Endodermal cell (in vitro differentiated cells): ENCODE results near the gene ZZZ3. TPM values are rescaled to one million over a fixed set of nuclear protein-coding genes. Genes with fewer than 3 reads are reported as not detected.

ENCODE experiments used
- DNase-seq: peaks from one replicate; pipeline ENCODE4 v3.0.0-alpha.2; 2017
- H3K27ac ChIP-seq: 2 replicates; pipeline ENCODE4 v1.5.1; 2013; ENCODE audit warnings: mild to moderate bottlenecking, low read depth, low read length, moderate library complexity
- H3K27me3 ChIP-seq: 2 replicates; pipeline ENCODE4 v1.6.1; 2013; ENCODE audit warnings: mild to moderate bottlenecking, low read length, moderate library complexity; ENCODE audit not compliant: insufficient read depth, control insufficient read depth, poor library complexity, severe bottlenecking
- H3K36me3 ChIP-seq: 2 replicates; pipeline ENCODE4 v1.7.0; 2013; ENCODE audit warnings: mild to moderate bottlenecking, low read length, moderate library complexity; ENCODE audit not compliant: control insufficient read depth, insufficient read depth
- H3K4me1 ChIP-seq: one replicate; pipeline ENCODE4 v1.7.0; 2013; ENCODE audit warnings: low read length; ENCODE audit not compliant: control insufficient read depth, insufficient read depth
- H3K4me3 ChIP-seq: 2 replicates; pipeline ENCODE4 v1.5.1; 2013; ENCODE audit warnings: mild to moderate bottlenecking, low read length, moderate library complexity
- H3K9ac ChIP-seq: 2 replicates; pipeline ENCODE4 v1.6.1; 2013; ENCODE audit warnings: mild to moderate bottlenecking, low read length, moderate library complexity; ENCODE audit not compliant: poor library complexity, severe bottlenecking; ENCODE audit errors: extremely low read depth
- H3K9me3 ChIP-seq: 2 replicates; pipeline ENCODE4 v1.6.1; 2013; ENCODE audit warnings: mild to moderate bottlenecking, low read length, moderate library complexity; ENCODE audit not compliant: control insufficient read depth
- H3K27ac Mint-ChIP-seq: 2 replicates; pipeline ENCODE4 v1.8.0; 2020; ENCODE audit warnings: mixed read lengths
- H3K27me3 Mint-ChIP-seq: 2 replicates; pipeline ENCODE4 v1.8.0; 2021; ENCODE audit warnings: mild to moderate bottlenecking, mixed read lengths; ENCODE audit not compliant: insufficient read depth
- H3K36me3 Mint-ChIP-seq: 2 replicates; pipeline ENCODE4 v1.8.0; 2020; ENCODE audit warnings: low read depth, mixed read lengths
- H3K4me1 Mint-ChIP-seq: 2 replicates; pipeline ENCODE4 v1.8.0; 2020; ENCODE audit warnings: mixed read lengths
- H3K4me3 Mint-ChIP-seq: 2 replicates; pipeline ENCODE4 v1.8.0; 2020; ENCODE audit warnings: mild to moderate bottlenecking, moderate library complexity, mixed read lengths
- H3K9me3 Mint-ChIP-seq: 2 replicates; pipeline ENCODE4 v1.8.0; 2020; ENCODE audit warnings: mild to moderate bottlenecking, mixed read lengths
- WGBS, 2 experiments: methylation state at CpG; one replicate each; pipeline versions ENCODE4 v1.1.5 to v1.1.7; 2013; ENCODE audit warnings: missing lambda C conversion rate in 2 of 2, mixed read lengths in 1 of 2; ENCODE audit not compliant: insufficient coverage in 1 of 2, insufficient read length in 1 of 2; 5-methylcytosine and 5-hydroxymethylcytosine counted together
- total RNA-seq, 2 donors: library from RNA; stranded (reverse); fragmentation: NEBNext Ultra II Directional in 1 of 2; extraction: Animal tissue kit (Norgen Biotek cat#: 25700) in 1 of 2; gene quantifications; 2 replicates in 1 of 2; 3 replicates in 1 of 2; pipeline ENCODE4 v1.2.1, GENCODE V29; 2021
- TF ChIP-seq, protein P1 (sequence below): fragments of 200-600 bp; sonication (generic); conservative IDR thresholded peaks from 2 replicates; pipeline ENCODE4 v1.5.0; 2021; ENCODE audit warnings: antibody characterized with exemption, mild to moderate bottlenecking

Gene ZZZ3
- total RNA-seq, 2 donors from 2014 or later = 55.4 to 56.2 TPM

DNA sequence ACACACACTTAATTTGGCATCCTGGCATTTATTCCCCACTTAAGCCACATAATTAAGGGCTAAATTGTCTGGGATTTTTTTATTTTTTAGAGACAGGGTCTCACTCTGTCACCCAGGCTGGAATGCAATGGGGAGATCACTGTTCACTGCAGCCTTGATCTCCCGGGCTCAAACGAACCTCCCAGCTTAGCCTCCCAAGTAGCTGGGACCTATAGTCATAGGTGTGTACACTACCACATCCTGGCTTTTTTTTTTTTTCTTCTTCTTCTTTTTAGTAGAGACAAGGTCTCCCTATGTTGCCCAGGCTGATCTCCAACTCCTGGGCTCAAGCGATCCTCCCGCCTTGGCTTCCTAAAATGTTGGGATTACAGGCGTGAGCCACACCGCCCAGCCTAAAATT lies 24.2 kb downstream of the ZZZ3 start:
- no peak overlapping the region for H3K4me3 ChIP-seq
- H3K27ac Mint-ChIP-seq = no peak overlapping the region
- no peaks in the 10 kb centered on the region for H3K27me3 Mint-ChIP-seq
- 93 to 94% methylated on average over 3 to 6 of the region's 6 CpGs for WGBS, 2 experiments
- no peaks in the 10 kb centered on the region for H3K27me3 ChIP-seq
- no peaks in the 10 kb centered on the region for H3K36me3 ChIP-seq
- H3K4me3 Mint-ChIP-seq = no peak overlapping the region
- H3K9me3 Mint-ChIP-seq = peaks cover 7% of the 10 kb centered on the region
- peaks cover 17% of the 10 kb centered on the region for H3K36me3 Mint-ChIP-seq
- no peaks in the 10 kb centered on the region for H3K4me1 ChIP-seq
- no peak overlapping the region for H3K9ac ChIP-seq
- H3K9me3 ChIP-seq = peaks cover 15% of the 10 kb centered on the region
- no peak overlapping the region for H3K27ac ChIP-seq
- H3K4me1 Mint-ChIP-seq = peaks cover 18% of the 10 kb centered on the region
- DNase-seq = no peak
- TF ChIP-seq, protein P1, sequence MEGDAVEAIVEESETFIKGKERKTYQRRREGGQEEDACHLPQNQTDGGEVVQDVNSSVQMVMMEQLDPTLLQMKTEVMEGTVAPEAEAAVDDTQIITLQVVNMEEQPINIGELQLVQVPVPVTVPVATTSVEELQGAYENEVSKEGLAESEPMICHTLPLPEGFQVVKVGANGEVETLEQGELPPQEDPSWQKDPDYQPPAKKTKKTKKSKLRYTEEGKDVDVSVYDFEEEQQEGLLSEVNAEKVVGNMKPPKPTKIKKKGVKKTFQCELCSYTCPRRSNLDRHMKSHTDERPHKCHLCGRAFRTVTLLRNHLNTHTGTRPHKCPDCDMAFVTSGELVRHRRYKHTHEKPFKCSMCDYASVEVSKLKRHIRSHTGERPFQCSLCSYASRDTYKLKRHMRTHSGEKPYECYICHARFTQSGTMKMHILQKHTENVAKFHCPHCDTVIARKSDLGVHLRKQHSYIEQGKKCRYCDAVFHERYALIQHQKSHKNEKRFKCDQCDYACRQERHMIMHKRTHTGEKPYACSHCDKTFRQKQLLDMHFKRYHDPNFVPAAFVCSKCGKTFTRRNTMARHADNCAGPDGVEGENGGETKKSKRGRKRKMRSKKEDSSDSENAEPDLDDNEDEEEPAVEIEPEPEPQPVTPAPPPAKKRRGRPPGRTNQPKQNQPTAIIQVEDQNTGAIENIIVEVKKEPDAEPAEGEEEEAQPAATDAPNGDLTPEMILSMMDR = no peak

DNA sequence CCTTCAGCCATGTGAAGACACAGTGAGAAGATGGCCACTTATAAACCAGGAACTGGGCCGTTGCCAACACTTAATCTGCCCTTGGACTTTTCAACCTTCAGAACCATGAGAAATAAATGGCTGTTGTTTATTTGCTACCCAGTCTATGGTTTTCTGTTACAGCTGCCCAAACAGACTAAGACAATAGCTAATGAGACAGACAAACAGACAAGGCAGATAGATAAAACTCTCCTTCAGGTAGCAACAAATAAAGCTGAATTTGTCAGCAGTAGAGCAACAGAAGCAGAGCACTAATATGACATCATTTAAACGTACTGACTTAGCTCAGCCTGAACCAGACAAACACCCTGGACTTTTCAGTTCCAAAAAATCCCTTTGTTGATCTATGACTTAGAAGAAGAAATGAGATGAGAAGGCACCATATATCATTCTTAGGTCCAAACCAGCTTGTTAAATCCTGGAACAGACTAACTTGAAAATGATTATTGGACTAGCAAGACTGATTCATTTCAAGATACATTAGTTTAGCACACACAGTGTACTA lies 27.0 kb downstream of the ZZZ3 start:
- no peak overlapping the region for H3K4me3 Mint-ChIP-seq
- peak overlapping the region; percentile 35 for H3K27ac Mint-ChIP-seq
- H3K27ac ChIP-seq = no peak overlapping the region
- peaks cover 37% of the 10 kb centered on the region for H3K36me3 Mint-ChIP-seq
- H3K36me3 ChIP-seq = peaks cover 20% of the 10 kb centered on the region
- 64 to 82% methylated on average over 2 of the region's 2 CpGs for WGBS, 2 experiments
- H3K27me3 Mint-ChIP-seq = no peaks in the 10 kb centered on the region
- no peak for DNase-seq
- peaks cover 18% of the 10 kb centered on the region for H3K4me1 Mint-ChIP-seq
- H3K9ac ChIP-seq = peak overlapping the region; percentile 30
- H3K9me3 Mint-ChIP-seq = peaks cover 27% of the 10 kb centered on the region
- peaks cover 34% of the 10 kb centered on the region for H3K9me3 ChIP-seq
- H3K27me3 ChIP-seq = no peaks in the 10 kb centered on the region
- H3K4me3 ChIP-seq = peak overlapping the region; percentile 37
- H3K4me1 ChIP-seq = no peaks in the 10 kb centered on the region
- TF ChIP-seq, protein P1 = no peak

DNA sequence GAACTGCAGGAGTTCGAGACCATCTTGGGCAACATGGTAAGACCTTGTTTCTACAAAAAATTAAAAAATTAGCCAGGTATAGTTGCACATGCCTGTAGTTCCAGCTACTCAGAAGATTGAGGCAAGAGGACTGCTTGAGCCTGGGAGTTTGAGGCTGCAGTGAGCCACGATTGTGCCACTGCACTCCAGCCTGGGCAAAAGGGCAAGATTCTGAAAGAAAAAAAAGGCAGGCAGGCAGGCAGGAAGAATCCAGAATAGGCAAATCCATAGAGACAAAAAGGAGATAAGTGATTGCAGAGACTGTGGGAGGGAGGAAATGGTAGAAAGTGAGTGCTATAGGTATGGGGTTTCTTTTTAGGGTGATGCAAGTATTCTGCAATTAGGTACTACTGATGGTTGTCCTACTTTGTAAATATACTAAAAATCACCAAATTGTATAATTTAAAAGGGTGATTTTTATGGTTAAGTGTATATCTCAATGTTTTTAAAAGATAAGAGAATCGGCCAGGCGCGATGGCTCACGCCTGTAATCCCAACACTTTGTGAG lies 29.4 kb downstream of the ZZZ3 start:
- H3K4me3 ChIP-seq = no peak overlapping the region
- no peak overlapping the region for H3K27ac ChIP-seq
- no peaks in the 10 kb centered on the region for H3K27me3 ChIP-seq
- TF ChIP-seq, protein P1 = no peak
- Mint-ChIP-seq H3K9me3 (peaks cover 50% of the 10 kb centered on the region), H3K27ac (no peak overlapping the region), H3K4me3 (no peak overlapping the region), H3K27me3 (no peaks in the 10 kb centered on the region), H3K4me1 (peaks cover 18% of the 10 kb centered on the region), H3K36me3 (peaks cover 54% of the 10 kb centered on the region)
- 92 to 93% methylated on average over 6 of the region's 6 CpGs for WGBS, 2 experiments
- no peak for DNase-seq
- H3K9ac ChIP-seq = no peak overlapping the region
- H3K4me1 ChIP-seq = no peaks in the 10 kb centered on the region
- peaks cover 51% of the 10 kb centered on the region for H3K9me3 ChIP-seq
- peaks cover 29% of the 10 kb centered on the region for H3K36me3 ChIP-seq
